Mucosa of descending colon (tissue), 3 donors: ENCODE results near the gene SEC14L5. TPM values are rescaled to one million over a fixed set of nuclear protein-coding genes. Genes with fewer than 3 reads are reported as not detected.

Experiments
- ATAC-seq: fragments of 200-7000 bp; cut with Tn5 transposase; one replicate; pipeline ENCODE4 v1.9.1; 2020; ENCODE audit warnings: mild to moderate bottlenecking, moderate library complexity
- DNase-seq, 3 donors: peaks; one replicate each; pipeline ENCODE4 v3.0.0-alpha.2; 2020
- H3K36me3 ChIP-seq: fragments of 200-600 bp; one replicate; pipeline ENCODE4 v1.8.0; 2021; ENCODE audit warnings: low read depth, mild to moderate bottlenecking
- H3K4me1 ChIP-seq: fragments of 200-600 bp; one replicate; pipeline ENCODE4 v1.8.0; 2021; ENCODE audit warnings: low read depth, mild to moderate bottlenecking
- H3K4me3 ChIP-seq: fragments of 200-600 bp; one replicate; pipeline ENCODE4 v1.8.0; 2021; ENCODE audit warnings: mild to moderate bottlenecking
- H3K9me3 ChIP-seq: fragments of 200-600 bp; one replicate; pipeline ENCODE4 v1.8.0; 2021; ENCODE audit warnings: mild to moderate bottlenecking
- CTCF ChIP-seq: fragments of 200-600 bp; IDR thresholded peaks from one replicate; pipeline ENCODE4 v1.8.0; 2022; ENCODE audit warnings: antibody characterized with exemption, mild to moderate bottlenecking
- intact Hi-C, 2 donors: fragments of 100-400 bp; cut with DNase I in 1 of 2; cut with micrococcal nuclease in 1 of 2; formaldehyde crosslinking; loops; one replicate each; pipeline versions ENCODE4 v1.11.0 to v1.11.1; 2022; cut with DNase I, micrococcal nuclease
- total RNA-seq, 3 donors: library from RNA; stranded (reverse); fragmentation: NEBNext Ultra II Directional in 2 of 3; extraction: Animal tissue kit (Norgen Biotek cat#: 25700) in 2 of 3; gene quantifications; one replicate each; pipeline versions ENCODE4 v1.2.1 to v1.2.4, GENCODE V29; 2021 to 2023
- donor health status: DM: no; HTN: no; CAD: no; lungs with moderate emphysema.
- donor health status: DM: no; HTN: no; CAD: no.
- donor health status: DM: no; HTN: yes; CAD: no.

Gene SEC14L5
- total RNA-seq, 3 donors from 2014 or later: 1.3 to 1.6 (median 1.4) TPM

- DNase-seq (peak in 2 of 3 donors; percentile 35 to 43), ATAC-seq (peak; percentile 58)
- TF ChIP-seq CTCF: no peak
- Histone ChIP-seq H3K9me3 (no peaks in the 10 kb centered on the region), H3K4me3 (peak overlapping the region; percentile 86), H3K4me1 (peaks cover 19% of the 10 kb centered on the region), H3K36me3 (no peaks in the 10 kb centered on the region)
- intact Hi-C loops: no loop called here
Observed at GRCh38 chr16:5032748-5033167, 74.6 kb downstream of the SEC14L5 start.

DNA sequence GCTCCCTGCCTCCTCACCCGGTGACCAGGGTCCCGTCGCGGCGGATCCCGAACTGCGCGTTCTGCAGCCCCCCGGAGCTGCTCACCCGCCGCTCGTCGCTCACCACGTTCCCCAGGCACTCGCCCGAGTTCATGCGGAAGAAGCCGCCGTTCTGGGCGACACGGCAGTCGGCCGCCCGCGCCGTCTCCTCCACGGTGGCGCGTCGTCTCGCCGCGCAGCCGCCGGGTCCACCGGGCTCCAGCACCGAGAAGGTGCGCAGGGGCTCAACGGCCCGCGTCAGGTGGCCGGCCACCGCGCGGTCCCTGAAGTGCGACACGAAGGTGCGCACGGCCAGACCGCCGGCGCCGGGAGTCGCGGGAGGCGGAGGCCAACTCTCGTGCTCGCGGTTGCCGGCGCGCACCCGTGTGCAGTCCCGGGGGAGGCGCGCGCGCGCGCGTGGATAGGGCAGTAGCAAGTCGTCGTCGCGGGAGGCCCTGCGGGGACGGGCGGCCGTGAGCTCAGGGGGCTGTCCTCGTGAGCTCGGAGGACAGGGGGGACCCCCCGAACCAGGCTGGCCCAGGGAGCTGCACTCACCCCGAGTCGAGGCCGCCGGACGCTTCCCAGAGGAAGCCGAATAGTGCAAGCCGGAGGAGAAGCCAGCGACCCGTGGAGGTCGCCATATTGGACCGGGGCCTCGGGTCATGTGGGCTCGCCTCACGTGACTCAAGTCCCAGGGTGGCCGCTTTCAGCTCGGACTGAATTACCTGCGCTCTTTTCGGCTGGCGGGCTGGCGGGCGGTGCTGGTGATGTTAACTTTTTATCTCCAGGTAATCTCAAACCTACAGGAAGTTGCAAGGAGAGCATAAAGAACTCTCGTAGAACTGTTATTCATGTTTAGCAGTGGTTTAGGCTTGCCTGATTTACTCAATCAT, 75.4 kb downstream of the SEC14L5 start, which contains the start of gene NAGPA:
NAGPA (minus strand) TSS at position 680 of the 911 bp plus-strand sequence; CDS start at position 659, 21 bp downstream.
- H3K9me3 ChIP-seq: no peaks in the 10 kb centered on the region
- intact Hi-C loops: no loop called here
- peak within 1 kb of the TSS; percentile 86 for H3K4me3 ChIP-seq
- no peaks in the 10 kb centered on the region for H3K36me3 ChIP-seq
- peak; percentile 89 for ATAC-seq
- no peak for TF ChIP-seq CTCF
- DNase-seq: peak; percentile 92 to 98 (median 94)
- peaks cover 19% of the 10 kb centered on the region for H3K4me1 ChIP-seq

GRCh38 chr16:5034167-5034523, 76.0 kb downstream of the SEC14L5 start:
- no peaks in the 10 kb centered on the region for H3K36me3 ChIP-seq
- no peak for ATAC-seq
- peaks cover 19% of the 10 kb centered on the region for H3K4me1 ChIP-seq
- peak overlapping the region; percentile 86 for H3K4me3 ChIP-seq
- no peak for TF ChIP-seq CTCF
- intact Hi-C loops: no loop called here
- H3K9me3 ChIP-seq: no peaks in the 10 kb centered on the region
- DNase-seq: no peak

GRCh38 chr16:5035909-5036227, 77.7 kb downstream of the SEC14L5 start:
- no peak for ATAC-seq
- Histone ChIP-seq H3K9me3 (no peaks in the 10 kb centered on the region), H3K4me1 (peaks cover 19% of the 10 kb centered on the region), H3K36me3 (no peaks in the 10 kb centered on the region), H3K4me3 (no peak overlapping the region)
- DNase-seq: no peak
- TF ChIP-seq CTCF: no peak
- intact Hi-C loops: no loop called here

DNA sequence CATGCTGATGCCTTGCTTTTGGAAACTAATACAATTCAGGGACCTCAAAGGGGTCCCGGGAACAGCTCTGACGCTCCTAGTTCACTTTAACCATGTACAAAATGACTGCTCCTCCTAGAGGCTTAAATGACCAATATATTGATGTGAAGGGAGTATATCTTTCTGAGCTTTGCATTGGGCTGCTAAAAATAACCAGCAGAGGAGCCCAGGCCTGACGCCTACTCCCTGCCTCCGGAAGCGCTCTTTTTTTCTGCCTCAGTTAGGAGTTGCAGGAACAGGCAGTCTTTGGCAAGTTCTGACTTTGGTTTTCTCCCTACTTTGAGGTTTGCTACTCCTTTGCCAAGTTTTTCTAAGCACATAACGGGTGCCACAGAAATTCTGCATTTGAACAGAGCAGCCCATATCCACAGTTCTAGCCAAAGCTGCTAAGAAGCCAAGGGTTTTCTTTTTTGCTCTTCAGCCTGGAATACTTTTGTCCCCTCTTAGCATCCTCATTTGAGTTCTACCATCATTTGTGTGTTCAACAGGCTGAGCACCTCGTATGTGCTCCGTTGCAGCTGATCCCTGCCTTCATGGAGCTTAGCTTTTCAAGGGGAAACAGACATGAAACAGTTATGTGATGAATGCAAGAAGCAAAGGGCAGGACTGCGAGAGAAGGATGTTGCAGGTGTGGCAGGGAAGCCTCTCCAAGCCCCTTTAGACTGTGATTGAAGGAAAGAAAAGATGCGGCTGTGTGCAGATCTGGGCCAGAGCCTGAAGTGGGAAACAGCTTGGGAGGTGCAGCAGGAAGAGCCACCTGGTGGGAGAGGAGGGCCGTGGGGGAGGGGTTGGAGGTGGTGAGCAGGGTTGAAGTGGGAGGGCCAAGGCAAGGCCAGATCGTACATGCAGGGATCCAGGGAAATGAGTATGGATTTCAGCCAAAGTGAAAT, 78.4 kb downstream of the SEC14L5 start:
- intact Hi-C loops: no loop called here
- DNase-seq (no peak), ATAC-seq (no peak)
- Histone ChIP-seq H3K4me3 (no peak overlapping the region), H3K4me1 (peaks cover 19% of the 10 kb centered on the region), H3K36me3 (no peaks in the 10 kb centered on the region), H3K9me3 (no peaks in the 10 kb centered on the region)
- TF ChIP-seq CTCF: no peak
